Uterine smooth muscle cell (primary cell): ENCODE data around the gene ZC3H10. TPM values are rescaled to one million over a fixed set of nuclear protein-coding genes. Genes with fewer than 3 reads are reported as not detected.

Experiments used
- total RNA-seq: library from RNA; depleted of rRNA; stranded (reverse); fragments of >200 nt; gene quantifications from 2 replicates; pipeline ENCODE4 v1.2.3, GENCODE V29; 2014

ZC3H10 gene, protein sequence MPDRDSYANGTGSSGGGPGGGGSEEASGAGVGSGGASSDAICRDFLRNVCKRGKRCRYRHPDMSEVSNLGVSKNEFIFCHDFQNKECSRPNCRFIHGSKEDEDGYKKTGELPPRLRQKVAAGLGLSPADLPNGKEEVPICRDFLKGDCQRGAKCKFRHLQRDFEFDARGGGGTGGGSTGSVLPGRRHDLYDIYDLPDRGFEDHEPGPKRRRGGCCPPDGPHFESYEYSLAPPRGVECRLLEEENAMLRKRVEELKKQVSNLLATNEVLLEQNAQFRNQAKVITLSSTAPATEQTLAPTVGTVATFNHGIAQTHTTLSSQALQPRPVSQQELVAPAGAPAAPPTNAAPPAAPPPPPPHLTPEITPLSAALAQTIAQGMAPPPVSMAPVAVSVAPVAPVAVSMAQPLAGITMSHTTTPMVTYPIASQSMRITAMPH
- total RNA-seq, result 4.7 and 6.3 TPM in 2 replicates

DNA sequence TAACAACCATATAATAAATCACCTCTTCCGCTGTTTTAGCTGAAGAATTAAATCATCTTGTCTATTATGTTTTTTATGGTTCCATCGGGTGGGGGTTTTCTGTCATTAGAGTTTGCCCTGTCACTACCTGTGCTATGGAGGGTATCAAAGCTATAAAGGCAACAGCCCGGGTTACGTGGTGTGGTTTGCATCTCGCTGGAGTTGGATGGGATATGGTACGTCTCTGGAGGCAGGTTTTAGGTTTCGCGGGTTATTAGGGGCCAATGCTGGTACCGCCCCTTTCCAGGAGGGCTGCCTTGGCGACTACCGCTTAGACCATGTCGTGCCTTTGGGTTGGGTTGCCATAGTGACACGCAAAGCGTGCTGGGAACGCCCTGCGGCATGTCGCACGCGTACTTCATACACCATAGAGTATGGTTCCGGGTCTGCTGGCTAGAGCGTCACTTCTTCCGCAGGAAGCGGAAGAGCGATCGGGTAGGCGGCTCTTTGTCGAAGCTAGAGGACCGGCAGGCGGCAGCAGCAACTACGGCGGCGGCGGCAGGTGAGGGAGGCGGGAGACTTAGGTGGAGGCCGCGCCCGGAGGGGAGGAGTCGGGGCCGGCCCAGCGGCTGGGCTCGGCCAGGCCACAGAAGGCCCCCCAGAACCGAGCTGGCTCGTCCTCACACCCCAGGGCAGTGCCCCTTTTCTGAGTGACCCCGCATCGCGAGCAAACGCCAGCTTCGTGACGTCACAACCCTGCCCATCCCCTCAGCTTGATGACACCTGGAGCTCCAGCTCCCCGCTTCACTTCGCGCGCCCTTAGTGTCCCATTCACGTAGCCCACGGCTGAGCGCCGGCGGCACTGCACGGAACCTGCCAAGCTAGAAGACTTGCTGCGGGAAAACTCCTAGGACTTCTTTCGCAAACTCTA lies at the start of gene ZC3H10:
TSS of gene ZC3H10 (plus strand) at position 489 of the 910 bp plus-strand sequence. CDS start 2,297 bp downstream, outside the sequence.

GRCh38 chr12:56079723-56080555 lies 38.1 kb upstream of the ZC3H10 start, which contains the start of gene ERBB3:
TSS of gene ERBB3 (plus strand) at chr12:56080165. CDS start at chr12:56080301, 136 bp downstream.

DNA sequence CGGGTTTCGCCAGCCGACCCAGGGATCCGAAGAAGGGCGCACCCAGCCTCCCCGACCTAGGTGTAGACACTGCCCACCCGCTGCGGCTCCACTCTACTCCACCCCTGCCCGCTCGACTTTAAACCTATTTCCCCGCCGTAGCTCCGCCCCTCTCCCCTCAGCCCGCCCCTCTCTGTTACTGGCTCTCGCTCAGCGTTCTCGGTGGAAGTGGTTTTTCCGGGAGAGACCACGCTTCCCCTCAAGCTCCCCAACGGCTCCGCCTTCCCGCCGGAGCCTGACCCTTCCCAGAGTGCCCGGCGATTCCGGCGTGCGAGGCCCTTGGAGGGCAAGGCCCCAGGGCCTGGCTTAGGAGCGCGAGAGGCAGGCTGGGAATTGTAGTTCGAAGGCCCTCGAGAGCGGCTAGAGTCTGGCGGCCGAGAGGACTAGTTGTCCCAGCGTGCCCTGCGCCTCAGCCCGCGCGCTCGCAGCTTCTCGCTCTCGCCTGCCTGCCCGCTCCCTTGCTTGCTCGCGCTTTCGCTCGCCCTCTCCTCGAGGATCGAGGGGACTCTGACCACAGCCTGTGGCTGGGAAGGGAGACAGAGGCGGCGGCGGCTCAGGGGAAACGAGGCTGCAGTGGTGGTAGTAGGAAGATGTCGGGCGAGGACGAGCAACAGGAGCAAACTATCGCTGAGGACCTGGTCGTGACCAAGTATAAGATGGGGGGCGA lies 13.8 kb upstream of the ZC3H10 start, which contains the start of gene PA2G4:
TSS of gene PA2G4 (plus strand) at position 451 of the 706 bp plus-strand sequence. CDS start at position 630, 179 bp downstream.

DNA sequence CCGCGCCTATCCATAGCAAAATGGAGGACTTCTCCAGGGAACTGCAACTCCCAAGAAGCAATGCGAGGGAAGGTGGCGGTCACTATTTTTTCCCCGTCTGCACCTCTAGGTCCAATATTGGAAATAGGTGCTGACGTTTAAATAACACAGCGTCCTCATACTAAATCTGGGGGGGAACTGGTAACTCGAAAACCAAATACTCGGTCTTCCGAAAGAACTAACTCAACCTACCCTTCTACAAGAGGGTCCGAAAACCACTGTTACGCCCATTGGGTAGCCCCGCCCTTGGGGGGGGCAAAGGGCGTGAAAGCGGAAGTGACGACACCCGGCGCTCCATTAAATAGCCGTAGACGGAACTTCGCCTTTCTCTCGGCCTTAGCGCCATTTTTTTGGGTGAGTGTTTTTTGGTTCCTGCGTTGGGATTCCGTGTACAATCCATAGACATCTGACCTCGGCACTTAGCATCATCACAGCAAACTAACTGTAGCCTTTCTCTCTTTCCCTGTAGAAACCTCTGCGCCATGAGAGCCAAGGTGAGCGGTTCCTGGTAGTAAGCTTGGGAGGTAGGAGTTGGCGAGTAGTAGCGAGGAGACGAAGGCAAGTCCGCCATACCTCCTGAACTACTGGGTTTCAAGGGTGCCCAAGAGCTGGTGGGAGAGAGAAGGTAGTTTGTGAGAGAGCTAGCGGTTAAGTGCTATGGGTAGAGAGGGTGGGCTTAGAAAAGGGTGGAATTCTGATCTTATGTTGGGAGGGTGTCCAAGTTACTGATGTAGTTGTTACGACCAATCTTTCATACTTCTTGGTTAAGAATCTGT lies 1.6 kb upstream of the ZC3H10 start, which contains the start of gene RPL41:
TSS of gene RPL41 (plus strand) at position 367 of the 815 bp plus-strand sequence.

GRCh38 chr12:56127888-56128669 lies 10.0 kb downstream of the ZC3H10 start, which contains the start of gene ESYT1:
TSS of gene ESYT1 (plus strand) at chr12:56128267. CDS start at chr12:56128320, 53 bp downstream.

GRCh38 chr12:56152132-56152755 lies 34.2 kb downstream of the ZC3H10 start, which contains the start of gene MYL6B:
TSS of gene MYL6B (plus strand) at chr12:56152587. CDS start at chr12:56153919, 1,332 bp downstream.

GRCh38 chr12:56158029-56158925 lies 40.2 kb downstream of the ZC3H10 start, which contains the start of gene MYL6:
TSS of gene MYL6 (plus strand) at chr12:56158359. CDS start at chr12:56158402, 43 bp downstream.

Other genes starting within 250 kb of the ZC3H10 start
- 24.9 and 32.4 TPM in 2 replicates for gene PYM1, start 190.4 kb upstream of the ZC3H10 start, total RNA-seq
- gene DGKA, start 187.1 kb upstream of the ZC3H10 start, total RNA-seq, result 29.8 and 32.7 TPM in 2 replicates
- gene PMEL, start 152.2 kb upstream of the ZC3H10 start, total RNA-seq, result 0.22 and 1.5 TPM in 2 replicates
- gene CDK2, start 151.4 kb upstream of the ZC3H10 start, total RNA-seq, result 12.2 and 28.4 TPM in 2 replicates
- 41.6 and 51.5 TPM in 2 replicates for gene RAB5B, start 144.2 kb upstream of the ZC3H10 start, total RNA-seq
- gene SUOX, start 121.0 kb upstream of the ZC3H10 start, total RNA-seq, result 9.1 and 10.8 TPM in 2 replicates
- 1.5 TPM in 2 replicates for gene IKZF4, start 97.2 kb upstream of the ZC3H10 start, total RNA-seq
- gene RPS26, start 76.3 kb upstream of the ZC3H10 start, total RNA-seq, result 174 and 483 TPM in 2 replicates
- gene ERBB3, start 38.1 kb upstream of the ZC3H10 start, total RNA-seq, result 0.11 and 0.75 TPM in 2 replicates
- gene PA2G4, start 13.7 kb upstream of the ZC3H10 start, total RNA-seq, result 107 and 254 TPM in 2 replicates
- gene RPL41, start 1.6 kb upstream of the ZC3H10 start, total RNA-seq, result 1,557 and 2,417 TPM in 2 replicates
- gene ESYT1, start 10.0 kb downstream of the ZC3H10 start, total RNA-seq, result 475 and 484 TPM in 2 replicates
- gene MYL6B, start 34.3 kb downstream of the ZC3H10 start, total RNA-seq, result 59.2 and 112 TPM in 2 replicates
- 2,082 and 2,483 TPM in 2 replicates for gene MYL6, start 40.1 kb downstream of the ZC3H10 start, total RNA-seq
- 46.2 and 47.1 TPM in 2 replicates for gene SMARCC2, start 71.2 kb downstream of the ZC3H10 start, total RNA-seq
- 117 and 180 TPM in 2 replicates for gene RNF41, start 103.7 kb downstream of the ZC3H10 start, total RNA-seq
- gene NABP2, start 106.1 kb downstream of the ZC3H10 start, total RNA-seq, result 19.0 and 34.4 TPM in 2 replicates
- 1.00 TPM in 1 of 2 replicates, not detected in the other for gene SLC39A5, start 111.8 kb downstream of the ZC3H10 start, total RNA-seq
- gene ANKRD52, start 140.1 kb downstream of the ZC3H10 start, total RNA-seq, result 18.0 and 21.7 TPM in 2 replicates
- 6.2 and 7.4 TPM in 2 replicates for gene COQ10A, start 148.7 kb downstream of the ZC3H10 start, total RNA-seq
- 68.9 and 122 TPM in 2 replicates for gene CS, start 182.1 kb downstream of the ZC3H10 start, total RNA-seq
- gene CNPY2, start 197.7 kb downstream of the ZC3H10 start, total RNA-seq, result 87.5 and 89.6 TPM in 2 replicates
- gene PAN2, start 215.7 kb downstream of the ZC3H10 start, total RNA-seq, result 22.6 and 25.4 TPM in 2 replicates
- 0.22 TPM in 1 of 2 replicates, not detected in the other for gene IL23A, start 220.6 kb downstream of the ZC3H10 start, total RNA-seq
- 147 and 327 TPM in 2 replicates for gene STAT2, start 241.8 kb downstream of the ZC3H10 start, total RNA-seq
- not detected in 2 replicates for gene APOF, start 244.6 kb downstream of the ZC3H10 start, total RNA-seq